RWPE2 (cell line): ENCODE data around the gene ACSL3.
A peak's percentile ranks its signal among the peaks of the same experiment; 100 is the strongest.

Experiments used
- ATAC-seq: fragments of 200-7000 bp; cut with Tn5 transposase; 3 replicates; pipeline ENCODE4 v1.9.1; 2021; ENCODE audit warnings: low read depth
- DNase-seq: peaks from one replicate; pipeline ENCODE4 v3.0.0-alpha.2; 2020; ENCODE audit warnings: low spot score
- H3K27ac ChIP-seq: fragments of 450-650 bp; 2 replicates; pipeline ENCODE4 v1.5.1; 2017; ENCODE audit warnings: mild to moderate bottlenecking; ENCODE audit not compliant: poor library complexity, severe bottlenecking
- H3K27me3 ChIP-seq: fragments of 250-450 bp; sonication (Bioruptor Pico); 2 replicates; pipeline ENCODE4 v1.5.1; 2021; ENCODE audit warnings: mild to moderate bottlenecking, moderate library complexity; ENCODE audit not compliant: insufficient read depth, poor library complexity, severe bottlenecking
- H3K36me3 ChIP-seq: fragments of 250-450 bp; sonication (Bioruptor Pico); 2 replicates; pipeline ENCODE4 v1.5.1; 2020; ENCODE audit warnings: low read depth, mild to moderate bottlenecking, moderate library complexity
- H3K4me1 ChIP-seq: fragments of 250-450 bp; sonication (Bioruptor Pico); 2 replicates; pipeline ENCODE4 v1.5.1; 2021; ENCODE audit warnings: mild to moderate bottlenecking, moderate library complexity; ENCODE audit not compliant: insufficient read depth, poor library complexity, severe bottlenecking
- H3K4me3 ChIP-seq: fragments of 250-450 bp; sonication (Bioruptor Pico); 2 replicates; pipeline ENCODE4 v1.5.1; 2021; ENCODE audit warnings: mild to moderate bottlenecking, moderate library complexity; ENCODE audit not compliant: severe bottlenecking
- H3K9me3 ChIP-seq: fragments of 250-450 bp; sonication (Bioruptor Pico); 2 replicates; pipeline ENCODE4 v1.5.1; 2021; ENCODE audit warnings: mild to moderate bottlenecking, moderate library complexity; ENCODE audit not compliant: severe bottlenecking
- TF ChIP-seq, protein P1 (sequence below): fragments of 450-650 bp; IDR thresholded peaks from one replicate; pipeline ENCODE4 v1.5.1; 2017; ENCODE audit warnings: mild to moderate bottlenecking, moderate library complexity; ENCODE audit not compliant: poor library complexity, severe bottlenecking

The ACSL3 gene

DNA sequence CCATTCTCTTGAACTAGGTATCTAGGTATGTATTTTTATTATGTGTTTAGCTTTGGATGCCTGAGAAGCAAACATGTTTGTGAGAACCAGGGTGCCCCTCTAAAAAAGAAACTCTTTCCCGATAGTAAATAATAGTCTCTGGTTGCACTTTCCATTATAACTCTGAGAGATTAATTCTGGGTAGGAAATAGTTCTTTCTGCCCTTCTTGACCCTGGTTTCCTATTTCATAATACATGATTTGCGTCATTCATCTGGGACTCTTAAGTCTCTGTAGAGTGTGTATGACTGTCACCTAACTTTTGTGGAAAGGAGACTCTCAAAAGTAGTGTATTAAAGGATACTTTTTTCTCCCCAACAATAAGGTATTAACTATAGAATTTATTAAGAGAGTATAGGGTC is 31.5 kb downstream of the ACSL3 start:
- ATAC-seq, result peak; percentile 56; the same call in 2 of the 3 replicates
- Histone ChIP-seq H3K27me3 (no peaks in the 10 kb centered on the region), H3K4me1 (peaks cover 54% of the 10 kb centered on the region), H3K27ac (peak overlapping the region; percentile 48), H3K4me3 (no peak overlapping the region), H3K9me3 (no peaks in the 10 kb centered on the region), H3K36me3 (peaks cover 65% of the 10 kb centered on the region)
- TF ChIP-seq, protein P1, sequence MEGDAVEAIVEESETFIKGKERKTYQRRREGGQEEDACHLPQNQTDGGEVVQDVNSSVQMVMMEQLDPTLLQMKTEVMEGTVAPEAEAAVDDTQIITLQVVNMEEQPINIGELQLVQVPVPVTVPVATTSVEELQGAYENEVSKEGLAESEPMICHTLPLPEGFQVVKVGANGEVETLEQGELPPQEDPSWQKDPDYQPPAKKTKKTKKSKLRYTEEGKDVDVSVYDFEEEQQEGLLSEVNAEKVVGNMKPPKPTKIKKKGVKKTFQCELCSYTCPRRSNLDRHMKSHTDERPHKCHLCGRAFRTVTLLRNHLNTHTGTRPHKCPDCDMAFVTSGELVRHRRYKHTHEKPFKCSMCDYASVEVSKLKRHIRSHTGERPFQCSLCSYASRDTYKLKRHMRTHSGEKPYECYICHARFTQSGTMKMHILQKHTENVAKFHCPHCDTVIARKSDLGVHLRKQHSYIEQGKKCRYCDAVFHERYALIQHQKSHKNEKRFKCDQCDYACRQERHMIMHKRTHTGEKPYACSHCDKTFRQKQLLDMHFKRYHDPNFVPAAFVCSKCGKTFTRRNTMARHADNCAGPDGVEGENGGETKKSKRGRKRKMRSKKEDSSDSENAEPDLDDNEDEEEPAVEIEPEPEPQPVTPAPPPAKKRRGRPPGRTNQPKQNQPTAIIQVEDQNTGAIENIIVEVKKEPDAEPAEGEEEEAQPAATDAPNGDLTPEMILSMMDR, result no peak
- no peak for DNase-seq

DNA sequence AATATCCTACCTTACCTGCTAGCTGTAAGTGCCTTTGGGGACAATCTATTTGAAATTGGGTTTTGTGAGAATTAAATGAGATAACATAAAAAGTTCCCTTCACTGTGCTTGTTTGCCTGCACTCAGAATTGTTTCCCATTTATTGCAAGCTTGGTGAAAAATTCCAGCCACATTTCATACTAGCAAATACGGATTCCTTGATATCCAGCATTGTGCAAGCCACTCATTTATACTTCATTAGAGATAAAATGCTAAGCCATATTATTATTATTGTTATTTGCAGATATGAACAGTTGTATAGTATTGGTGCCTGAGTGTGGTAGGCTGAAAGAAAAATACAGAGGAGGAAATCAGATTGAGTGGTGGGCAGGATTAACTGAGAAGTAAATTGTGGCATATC is 31.9 kb downstream of the ACSL3 start:
- ATAC-seq, result no peak
- TF ChIP-seq, protein P1, result no peak
- H3K36me3 ChIP-seq, result peaks cover 60% of the 10 kb centered on the region
- H3K4me3 ChIP-seq, result no peak overlapping the region
- H3K27ac ChIP-seq, result peak overlapping the region; percentile 48
- no peaks in the 10 kb centered on the region for H3K27me3 ChIP-seq
- H3K9me3 ChIP-seq, result no peaks in the 10 kb centered on the region
- peaks cover 49% of the 10 kb centered on the region for H3K4me1 ChIP-seq
- no peak for DNase-seq

DNA sequence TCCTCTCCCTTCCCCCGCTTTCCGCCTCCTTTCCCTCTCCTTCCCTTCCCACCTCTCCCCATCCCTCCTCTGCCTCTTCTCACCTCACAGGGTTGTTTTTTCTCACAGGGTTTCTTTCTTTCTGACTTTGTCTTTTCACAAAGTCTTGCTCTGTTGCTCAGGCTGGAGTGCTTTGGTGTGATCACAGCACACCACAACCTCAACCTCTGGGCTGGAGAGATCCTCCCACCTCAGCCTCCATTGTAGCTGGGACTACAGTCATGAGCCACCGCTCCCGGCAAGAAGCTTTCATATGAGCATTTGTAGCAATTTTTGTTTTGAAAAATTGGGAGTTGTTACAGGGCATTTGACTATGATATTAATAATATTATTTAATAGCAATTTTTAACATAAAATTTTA is 32.9 kb downstream of the ACSL3 start:
- ATAC-seq, result no peak
- Histone ChIP-seq H3K27me3 (no peaks in the 10 kb centered on the region), H3K9me3 (no peaks in the 10 kb centered on the region), H3K4me1 (peaks cover 48% of the 10 kb centered on the region), H3K36me3 (peaks cover 55% of the 10 kb centered on the region), H3K4me3 (no peak overlapping the region), H3K27ac (no peak overlapping the region)
- no peak for DNase-seq
- TF ChIP-seq, protein P1, result no peak

DNA sequence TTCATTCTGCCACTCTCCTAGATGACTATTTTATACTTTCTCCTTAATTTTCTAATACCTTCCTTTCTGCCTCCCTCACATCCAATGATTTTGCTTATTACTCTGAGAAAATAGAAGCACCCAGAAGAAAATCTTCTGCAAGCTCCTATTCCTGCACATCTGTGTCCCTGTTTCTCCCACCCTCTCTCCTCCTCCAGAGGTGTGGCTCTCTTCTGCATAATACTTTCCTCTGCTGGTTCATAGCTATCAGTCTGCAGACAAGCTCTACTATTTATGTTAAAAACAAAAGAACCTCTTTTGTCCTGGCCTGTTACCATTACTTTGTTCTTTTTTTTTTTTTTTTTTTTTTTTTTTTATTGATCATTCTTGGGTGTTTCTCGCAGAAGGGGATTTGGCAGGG is 34.3 kb downstream of the ACSL3 start:
- DNase-seq (no peak), ATAC-seq (no peak)
- Histone ChIP-seq H3K36me3 (peaks cover 46% of the 10 kb centered on the region), H3K27ac (no peak overlapping the region), H3K4me3 (no peak overlapping the region), H3K27me3 (no peaks in the 10 kb centered on the region), H3K4me1 (peaks cover 59% of the 10 kb centered on the region), H3K9me3 (no peaks in the 10 kb centered on the region)
- TF ChIP-seq, protein P1, result no peak

DNA sequence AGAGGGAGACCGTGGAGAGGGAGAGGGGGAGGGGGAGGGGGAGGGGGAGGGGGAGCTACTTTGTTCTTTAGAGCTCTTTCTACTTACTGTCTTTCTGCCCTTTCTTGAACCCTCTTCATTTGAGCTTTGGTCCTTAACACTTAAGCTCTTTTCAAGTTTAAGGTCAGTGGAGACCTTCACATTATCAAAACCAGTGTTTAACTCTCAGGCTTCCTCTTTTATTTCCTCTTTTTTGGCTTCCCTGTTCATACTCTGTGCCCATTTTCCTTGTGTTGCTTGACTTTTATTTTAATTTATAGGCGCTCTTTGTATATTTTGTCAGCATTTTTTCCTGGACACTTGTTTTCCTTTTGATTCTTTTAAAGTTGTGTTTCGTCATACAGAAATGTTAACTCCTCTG is 37.1 kb downstream of the ACSL3 start:
- Histone ChIP-seq H3K4me3 (no peak overlapping the region), H3K27me3 (no peaks in the 10 kb centered on the region), H3K4me1 (peaks cover 61% of the 10 kb centered on the region), H3K9me3 (no peaks in the 10 kb centered on the region), H3K27ac (peak overlapping the region; percentile 3), H3K36me3 (peaks cover 49% of the 10 kb centered on the region)
- TF ChIP-seq, protein P1, result no peak
- ATAC-seq (no peak), DNase-seq (no peak)
